K562 (cell line): ENCODE results near the gene SRBD1. TPM values are rescaled to one million over a fixed set of nuclear protein-coding genes. Genes with fewer than 3 reads are reported as not detected.

Source experiments
- ETV5 ChIP-seq: sonication (generic); formaldehyde crosslinking; IDR thresholded peaks from 2 replicates; pipeline ENCODE4 v1.4.0; 2020; ENCODE audit warnings: low read depth, mild to moderate bottlenecking, missing genetic modification reagents
- HMGXB4 ChIP-seq: sonication (generic); formaldehyde crosslinking; IDR thresholded peaks from 2 replicates; pipeline ENCODE4 v1.8.1; 2023; ENCODE audit warnings: mild to moderate bottlenecking, missing genetic modification reagents
- MCM5 ChIP-seq: fragments of 450-650 bp; IDR thresholded peaks from 2 replicates; pipeline ENCODE4 v1.6.1; 2016; ENCODE audit warnings: low read depth
- NCOA6 ChIP-seq: fragments of 450-650 bp; IDR thresholded peaks from 2 replicates; pipeline ENCODE4 v1.6.1; 2017; ENCODE audit warnings: mild to moderate bottlenecking
- PCBP1 ChIP-seq: fragments of 200-400 bp; formaldehyde crosslinking; IDR thresholded peaks from 2 replicates; pipeline ENCODE4 v1.6.1; 2018; ENCODE audit warnings: mild to moderate bottlenecking, low read depth, low read length; ENCODE audit not compliant: poor library complexity, severe bottlenecking
- RBM14 ChIP-seq: fragments of 200-400 bp; formaldehyde crosslinking; IDR thresholded peaks from 2 replicates; pipeline ENCODE4 v1.6.1; 2018; ENCODE audit warnings: low read depth, mild to moderate bottlenecking, low read length, moderate library complexity, borderline replicate concordance; ENCODE audit not compliant: insufficient read depth
- SIN3A ChIP-seq, 2 experiments: fragments of 150-350 bp in 1 of 2; IDR thresholded peaks; 2 replicates each; pipeline ENCODE4 v1.6.1; 2011 to 2016; ENCODE audit warnings: borderline replicate concordance in 2 of 2, low read depth in 2 of 2, low read length in 2 of 2, mild to moderate bottlenecking in 2 of 2, moderate library complexity in 2 of 2; ENCODE audit not compliant: control insufficient read depth in 1 of 2
- SP1 ChIP-seq: sonication (generic); formaldehyde crosslinking; IDR thresholded peaks from 2 replicates; pipeline ENCODE4 v1.8.1; 2022; ENCODE audit warnings: mild to moderate bottlenecking, missing genetic modification reagents
- STAG1 ChIP-seq: sonication (generic); formaldehyde crosslinking; IDR thresholded peaks from 2 replicates; pipeline ENCODE4 v1.5.0; 2020; ENCODE audit warnings: missing genetic modification reagents, borderline replicate concordance
- TBL1XR1 ChIP-seq, 2 experiments: IDR thresholded peaks; 2 replicates each; pipeline ENCODE4 v1.6.1; 2012; ENCODE audit warnings: improper control_type of control experiment in 2 of 2, low read length in 2 of 2, mild to moderate bottlenecking in 1 of 2
- TEAD2 ChIP-seq: fragments of 450-650 bp; IDR thresholded peaks from 2 replicates; pipeline ENCODE4 v1.6.1; 2016; ENCODE audit warnings: missing genetic modification characterization, control low read depth, missing compliant biosample characterization
- ZC3H8 ChIP-seq: fragments of 450-650 bp; IDR thresholded peaks from 2 replicates; pipeline ENCODE4 v1.6.1; 2017
- ZNF23 ChIP-seq: fragments of 250-450 bp; sonication (Bioruptor Pico); IDR thresholded peaks from 2 replicates; pipeline ENCODE4 v1.4.0; 2020; ENCODE audit warnings: mild to moderate bottlenecking
- ZNF253 ChIP-seq: fragments of 250-450 bp; sonication (Bioruptor Pico); conservative IDR thresholded peaks from 2 replicates; pipeline ENCODE4 v1.6.1; 2021; ENCODE audit warnings: mild to moderate bottlenecking
- ZNF695 ChIP-seq: fragments of 450-650 bp; formaldehyde crosslinking; IDR thresholded peaks from 2 replicates; pipeline ENCODE4 v1.4.0; 2020; ENCODE audit warnings: mild to moderate bottlenecking, moderate library complexity
- ZNF780A ChIP-seq: fragments of 250-450 bp; sonication (Bioruptor Pico); IDR thresholded peaks from 2 replicates; pipeline ENCODE4 v1.5.0; 2021; ENCODE audit warnings: mild to moderate bottlenecking
- polyA plus RNA-seq, 8 experiments: library from polyadenylated mRNA; depleted of rRNA in 4 of 8; stranded (reverse) in 5 of 8; unstranded in 3 of 8; fragments of >200 nt; fragmentation: Nextera tagmentation in 2 of 8; fragmentation: Illumina TruSeq in 1 of 8; extraction: Ambion mirVana in 2 of 8; extraction: Trizol in 1 of 8; gene quantifications; 2 replicates each; pipeline versions ENCODE4 v1.2.1 to v1.2.3, GENCODE V29; 2011 to 2014; ENCODE audit warnings: inconsistent platforms in 1 of 8, missing spikeins in 1 of 8
- total RNA-seq, 7 experiments: library from RNA; depleted of rRNA in 6 of 7; stranded (reverse); fragments of >200 nt in 6 of 7; fragmentation: Illumina TruSeq in 2 of 7; extraction: Trizol in 2 of 7; gene quantifications; 2 replicates each; pipeline versions ENCODE4 v1.2.1 to v1.2.3, GENCODE V29; 2011 to 2021; ENCODE audit warnings: low replicate concordance in 1 of 7
- TF ChIP-seq, protein P1 (sequence below): fragments of 450-650 bp; IDR thresholded peaks from 2 replicates; pipeline ENCODE4 v1.6.1; 2017; ENCODE audit warnings: antibody characterized with exemption
- TF ChIP-seq, protein P2 (sequence below): fragments of 450-650 bp; formaldehyde crosslinking; IDR thresholded peaks from 2 replicates; pipeline ENCODE4 v1.4.0; 2020; ENCODE audit warnings: mild to moderate bottlenecking, moderate library complexity
- TF ChIP-seq, protein P3 (sequence below): fragments of 250-450 bp; sonication (Bioruptor Pico); IDR thresholded peaks from 2 replicates; pipeline ENCODE4 v1.4.0; 2020; ENCODE audit warnings: mild to moderate bottlenecking, moderate library complexity
- TF ChIP-seq, protein P4 (sequence below): fragments of 250-450 bp; sonication (Bioruptor Pico); IDR thresholded peaks from 2 replicates; pipeline ENCODE4 v1.8.0; 2021; ENCODE audit warnings: borderline replicate concordance, mild to moderate bottlenecking, moderate library complexity; ENCODE audit not compliant: poor library complexity, severe bottlenecking

Gene SRBD1
- total and polyA plus RNA-seq, 9 of the 15 experiments (the other 6 are each of a cell fraction or from before 2014, with no cell fraction given), result 6.9 to 23.2 (median 14.7) TPM

DNA sequence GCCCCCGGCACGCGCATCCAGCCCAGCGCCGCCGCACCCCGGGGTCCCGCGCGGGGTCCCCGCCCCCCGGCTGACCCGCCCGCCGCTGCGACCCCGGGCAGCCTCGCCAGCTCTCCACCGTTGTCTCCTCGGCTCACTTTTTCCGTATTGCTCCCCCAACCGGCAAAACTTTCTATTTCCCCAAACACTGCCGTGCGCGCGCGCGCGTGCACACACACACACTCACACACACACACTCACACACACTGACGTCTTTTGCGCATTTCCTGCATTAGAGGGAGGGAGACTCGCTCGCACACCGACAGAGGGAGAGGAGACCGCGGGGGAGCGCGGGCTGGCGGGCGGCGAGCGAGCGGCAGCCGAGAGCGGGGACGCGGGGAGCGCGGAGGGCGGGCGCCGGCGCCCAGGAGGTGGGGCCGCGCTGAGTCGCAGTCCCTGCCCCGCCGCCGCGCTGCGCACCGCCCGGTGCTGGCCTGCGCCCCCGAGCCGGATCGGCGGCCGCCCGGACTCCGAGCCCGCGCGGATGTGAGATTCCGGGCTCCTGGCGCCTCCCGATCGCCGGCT lies 39.9 kb upstream of the SRBD1 start (continued):
- TF ChIP-seq SIN3A (IDR thresholded peaks at IDR 0.05; ENCODE audit: borderline replicate concordance in 2 of 2, control insufficient read depth in 1 of 2, low read depth in 2 of 2, low read length in 2 of 2) (no peak), ZNF23 (CRISPR knock-in tag) (no peak), PCBP1 (peak; percentile 7), TEAD2 (tag) (no peak), ZNF253 (CRISPR knock-in tag) (no peak), ETV5 (CRISPR knock-in tag) (no peak), ZNF780A (CRISPR knock-in tag) (no peak), NCOA6 (no peak), STAG1 (CRISPR knock-in tag) (no peak), RBM14 (no peak), ZNF695 (CRISPR knock-in tag) (no peak), ZC3H8 (no peak), HMGXB4 (peak; percentile 51; the same call in 1 of the 2 replicates), TBL1XR1 (IDR thresholded peaks at IDR 0.05; ENCODE audit: low read length in 2 of 2) (no peak), SP1 (CRISPR knock-in tag) (no peak), MCM5 (no peak)
- TF ChIP-seq, protein P1, sequence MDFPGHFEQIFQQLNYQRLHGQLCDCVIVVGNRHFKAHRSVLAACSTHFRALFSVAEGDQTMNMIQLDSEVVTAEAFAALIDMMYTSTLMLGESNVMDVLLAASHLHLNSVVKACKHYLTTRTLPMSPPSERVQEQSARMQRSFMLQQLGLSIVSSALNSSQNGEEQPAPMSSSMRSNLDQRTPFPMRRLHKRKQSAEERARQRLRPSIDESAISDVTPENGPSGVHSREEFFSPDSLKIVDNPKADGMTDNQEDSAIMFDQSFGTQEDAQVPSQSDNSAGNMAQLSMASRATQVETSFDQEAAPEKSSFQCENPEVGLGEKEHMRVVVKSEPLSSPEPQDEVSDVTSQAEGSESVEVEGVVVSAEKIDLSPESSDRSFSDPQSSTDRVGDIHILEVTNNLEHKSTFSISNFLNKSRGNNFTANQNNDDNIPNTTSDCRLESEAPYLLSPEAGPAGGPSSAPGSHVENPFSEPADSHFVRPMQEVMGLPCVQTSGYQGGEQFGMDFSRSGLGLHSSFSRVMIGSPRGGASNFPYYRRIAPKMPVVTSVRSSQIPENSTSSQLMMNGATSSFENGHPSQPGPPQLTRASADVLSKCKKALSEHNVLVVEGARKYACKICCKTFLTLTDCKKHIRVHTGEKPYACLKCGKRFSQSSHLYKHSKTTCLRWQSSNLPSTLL, result no peak
- TF ChIP-seq, protein P2, sequence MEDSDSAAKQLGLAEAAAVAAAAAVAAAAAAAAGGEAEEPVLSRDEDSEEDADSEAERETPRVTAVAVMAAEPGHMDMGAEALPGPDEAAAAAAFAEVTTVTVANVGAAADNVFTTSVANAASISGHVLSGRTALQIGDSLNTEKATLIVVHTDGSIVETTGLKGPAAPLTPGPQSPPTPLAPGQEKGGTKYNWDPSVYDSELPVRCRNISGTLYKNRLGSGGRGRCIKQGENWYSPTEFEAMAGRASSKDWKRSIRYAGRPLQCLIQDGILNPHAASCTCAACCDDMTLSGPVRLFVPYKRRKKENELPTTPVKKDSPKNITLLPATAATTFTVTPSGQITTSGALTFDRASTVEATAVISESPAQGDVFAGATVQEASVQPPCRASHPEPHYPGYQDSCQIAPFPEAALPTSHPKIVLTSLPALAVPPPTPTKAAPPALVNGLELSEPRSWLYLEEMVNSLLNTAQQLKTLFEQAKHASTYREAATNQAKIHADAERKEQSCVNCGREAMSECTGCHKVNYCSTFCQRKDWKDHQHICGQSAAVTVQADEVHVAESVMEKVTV, result no peak
- TF ChIP-seq, protein P3, sequence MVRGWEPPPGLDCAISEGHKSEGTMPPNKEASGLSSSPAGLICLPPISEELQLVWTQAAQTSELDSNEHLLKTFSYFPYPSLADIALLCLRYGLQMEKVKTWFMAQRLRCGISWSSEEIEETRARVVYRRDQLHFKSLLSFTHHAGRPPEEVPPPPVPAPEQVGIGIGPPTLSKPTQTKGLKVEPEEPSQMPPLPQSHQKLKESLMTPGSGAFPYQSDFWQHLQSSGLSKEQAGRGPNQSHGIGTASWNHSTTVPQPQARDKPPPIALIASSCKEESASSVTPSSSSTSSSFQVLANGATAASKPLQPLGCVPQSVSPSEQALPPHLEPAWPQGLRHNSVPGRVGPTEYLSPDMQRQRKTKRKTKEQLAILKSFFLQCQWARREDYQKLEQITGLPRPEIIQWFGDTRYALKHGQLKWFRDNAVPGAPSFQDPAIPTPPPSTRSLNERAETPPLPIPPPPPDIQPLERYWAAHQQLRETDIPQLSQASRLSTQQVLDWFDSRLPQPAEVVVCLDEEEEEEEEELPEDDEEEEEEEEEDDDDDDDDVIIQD (CRISPR knock-in tag), result no peak
- TF ChIP-seq, protein P4, sequence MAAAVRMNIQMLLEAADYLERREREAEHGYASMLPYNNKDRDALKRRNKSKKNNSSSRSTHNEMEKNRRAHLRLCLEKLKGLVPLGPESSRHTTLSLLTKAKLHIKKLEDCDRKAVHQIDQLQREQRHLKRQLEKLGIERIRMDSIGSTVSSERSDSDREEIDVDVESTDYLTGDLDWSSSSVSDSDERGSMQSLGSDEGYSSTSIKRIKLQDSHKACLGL (CRISPR knock-in tag), result no peak
